22Rv1 (cell line): ENCODE results near the gene PTPN12.

Experiments
- H3K27ac ChIP-seq: fragments of 450-650 bp; 2 replicates; pipeline ENCODE4 v1.5.1; 2017
- CTCF ChIP-seq: fragments of 450-650 bp; IDR thresholded peaks from 2 replicates; pipeline ENCODE4 v1.5.1; 2017; ENCODE audit warnings: mild to moderate bottlenecking
- ZFX ChIP-seq: fragments of 450-650 bp; IDR thresholded peaks from 2 replicates; pipeline ENCODE4 v1.6.1; 2017; ENCODE audit warnings: antibody characterized with exemption, borderline replicate concordance

Gene PTPN12

GRCh38 chr7:77553123-77553522 lies 16.0 kb downstream of the PTPN12 start:
- H3K27ac ChIP-seq = no peak overlapping the region
- TF ChIP-seq CTCF (no peak), ZFX (no peak)

- no peak for TF ChIP-seq ZFX
- TF ChIP-seq CTCF = no peak
- no peak overlapping the region for H3K27ac ChIP-seq
Measured at GRCh38 chr7:77558284-77558967, 21.3 kb downstream of the PTPN12 start.

GRCh38 chr7:77561352-77561751 lies 24.3 kb downstream of the PTPN12 start:
- TF ChIP-seq ZFX (no peak), CTCF (no peak)
- no peak overlapping the region for H3K27ac ChIP-seq

GRCh38 chr7:77563275-77563674 lies 26.2 kb downstream of the PTPN12 start:
- H3K27ac ChIP-seq = no peak overlapping the region
- TF ChIP-seq ZFX (no peak), CTCF (no peak)

- H3K27ac ChIP-seq = no peak overlapping the region
- no peak for TF ChIP-seq CTCF
- no peak for TF ChIP-seq ZFX
Measured at GRCh38 chr7:77565917-77566316, 28.8 kb downstream of the PTPN12 start.

GRCh38 chr7:77566421-77566820 lies 29.3 kb downstream of the PTPN12 start:
- TF ChIP-seq CTCF = no peak
- TF ChIP-seq ZFX = no peak
- no peak overlapping the region for H3K27ac ChIP-seq

GRCh38 chr7:77569514-77570232 lies 32.6 kb downstream of the PTPN12 start:
- TF ChIP-seq ZFX (no peak), CTCF (no peak)
- H3K27ac ChIP-seq = no peak overlapping the region
